Measurements from ENCODE around the gene MYL10.

GRCh38 chr7:101666293-101666692 lies 37.2 kb upstream of the MYL10 start:
- no peak for TF ChIP-seq POLR2A (IDR thresholded peaks at IDR 0.05)
- TF ChIP-seq, protein P1, sequence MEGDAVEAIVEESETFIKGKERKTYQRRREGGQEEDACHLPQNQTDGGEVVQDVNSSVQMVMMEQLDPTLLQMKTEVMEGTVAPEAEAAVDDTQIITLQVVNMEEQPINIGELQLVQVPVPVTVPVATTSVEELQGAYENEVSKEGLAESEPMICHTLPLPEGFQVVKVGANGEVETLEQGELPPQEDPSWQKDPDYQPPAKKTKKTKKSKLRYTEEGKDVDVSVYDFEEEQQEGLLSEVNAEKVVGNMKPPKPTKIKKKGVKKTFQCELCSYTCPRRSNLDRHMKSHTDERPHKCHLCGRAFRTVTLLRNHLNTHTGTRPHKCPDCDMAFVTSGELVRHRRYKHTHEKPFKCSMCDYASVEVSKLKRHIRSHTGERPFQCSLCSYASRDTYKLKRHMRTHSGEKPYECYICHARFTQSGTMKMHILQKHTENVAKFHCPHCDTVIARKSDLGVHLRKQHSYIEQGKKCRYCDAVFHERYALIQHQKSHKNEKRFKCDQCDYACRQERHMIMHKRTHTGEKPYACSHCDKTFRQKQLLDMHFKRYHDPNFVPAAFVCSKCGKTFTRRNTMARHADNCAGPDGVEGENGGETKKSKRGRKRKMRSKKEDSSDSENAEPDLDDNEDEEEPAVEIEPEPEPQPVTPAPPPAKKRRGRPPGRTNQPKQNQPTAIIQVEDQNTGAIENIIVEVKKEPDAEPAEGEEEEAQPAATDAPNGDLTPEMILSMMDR (IDR thresholded peaks at IDR 0.05), result no peak

Measured in lower leg skin (tissue), 3 donors.